DOHH2 (cell line): ENCODE measurements around the gene TRMT44.

Experiments
- H3F3A ChIP-seq: fragments of 200-600 bp; sonication (generic), shearing (Covaris generic); 2 replicates; pipeline ENCODE4 v1.6.0; 2016; ENCODE audit warnings: antibody characterized with exemption, mild to moderate bottlenecking; ENCODE audit not compliant: control insufficient read depth, insufficient read depth
- H3K27ac ChIP-seq: fragments of 200-600 bp; sonication (generic); 2 replicates; pipeline ENCODE4 v1.5.1; 2014; ENCODE audit warnings: low read depth, mild to moderate bottlenecking, low read length, moderate library complexity
- H3K27me3 ChIP-seq: fragments of 200-600 bp; sonication (generic); 2 replicates; pipeline ENCODE4 v1.6.1; 2014; ENCODE audit warnings: mild to moderate bottlenecking, low read length, mixed read lengths; ENCODE audit not compliant: control insufficient read depth
- H3K36me3 ChIP-seq: fragments of 200-600 bp; sonication (generic); 2 replicates; pipeline ENCODE4 v1.6.1; 2014; ENCODE audit warnings: mild to moderate bottlenecking, low read length, moderate library complexity, mixed read lengths; ENCODE audit not compliant: control insufficient read depth
- H3K4me1 ChIP-seq: fragments of 200-600 bp; sonication (generic); 2 replicates; pipeline ENCODE4 v1.6.1; 2014; ENCODE audit warnings: mild to moderate bottlenecking, low read length, mixed read lengths; ENCODE audit not compliant: control insufficient read depth
- H3K4me2 ChIP-seq: fragments of 200-600 bp; sonication (generic); 2 replicates; pipeline ENCODE4 v1.6.0; 2014; ENCODE audit warnings: mild to moderate bottlenecking, low read length, moderate library complexity
- H3K4me3 ChIP-seq: fragments of 200-600 bp; sonication (generic); 2 replicates; pipeline ENCODE4 v1.5.1; 2014; ENCODE audit warnings: mild to moderate bottlenecking, low read length, mixed read lengths
- H3K79me2 ChIP-seq: fragments of 200-600 bp; sonication (generic); 2 replicates; pipeline ENCODE4 v1.6.1; 2014; ENCODE audit warnings: mild to moderate bottlenecking, low read length, mixed read lengths; ENCODE audit not compliant: control insufficient read depth
- H3K9me2 ChIP-seq: fragments of 200-600 bp; sonication (generic); replicated peaks from 2 replicates; pipeline ENCODE4 v1.6.1; 2014; ENCODE audit warnings: mild to moderate bottlenecking, low read length, mixed read lengths; ENCODE audit not compliant: control insufficient read depth
- H3K9me3 ChIP-seq: fragments of 200-600 bp; sonication (generic); 2 replicates; pipeline ENCODE4 v1.6.1; 2014; ENCODE audit warnings: antibody characterized with exemption, low read length, mixed read lengths; ENCODE audit not compliant: control insufficient read depth, insufficient read depth
- H4K20me1 ChIP-seq: fragments of 200-600 bp; sonication (generic); 2 replicates; pipeline ENCODE4 v1.6.0; 2014; ENCODE audit warnings: low read depth, mild to moderate bottlenecking, antibody characterized with exemption, low read length, moderate library complexity; ENCODE audit not compliant: control insufficient read depth, insufficient read depth
- EZH2phosphoT487 ChIP-seq: fragments of 200-600 bp; sonication (generic); IDR thresholded peaks from 2 replicates; pipeline ENCODE4 v1.6.1; 2017; ENCODE audit warnings: borderline replicate concordance, mild to moderate bottlenecking, antibody characterized with exemption, low read length, moderate library complexity, mixed read lengths
- TF ChIP-seq, protein P1 (sequence below): fragments of 200-600 bp; sonication (generic); IDR thresholded peaks from one replicate; pipeline ENCODE4 v1.5.1; 2014; ENCODE audit warnings: antibody characterized with exemption, mild to moderate bottlenecking, low read depth, low read length; ENCODE audit not compliant: poor library complexity, severe bottlenecking

The TRMT44 gene

DNA sequence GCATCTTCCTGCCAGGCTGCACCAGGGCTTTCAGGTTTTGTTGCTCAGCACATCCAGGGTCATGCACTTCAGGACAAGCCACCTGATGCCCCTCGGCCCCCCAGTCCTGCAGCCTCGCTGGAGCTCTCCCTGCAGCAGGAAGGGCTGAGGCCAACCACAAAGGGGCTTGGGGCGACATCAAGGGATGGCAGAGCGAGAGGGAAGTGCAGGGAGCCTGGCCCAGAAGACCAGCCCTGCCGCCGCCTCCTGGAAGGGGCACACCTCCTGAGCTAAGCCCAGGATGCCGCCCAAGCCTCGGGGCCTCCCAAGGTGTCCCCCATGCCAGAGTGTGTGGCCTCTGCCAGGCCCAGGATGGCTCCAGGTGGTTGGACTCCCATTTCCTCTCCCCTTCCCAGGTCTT lies 37.1 kb downstream of the TRMT44 start:
- Histone ChIP-seq H3K9me2 (no peaks in the 10 kb centered on the region), H3K27ac (no peak overlapping the region), H4K20me1 (no peaks in the 10 kb centered on the region), H3F3A (no peaks in the 10 kb centered on the region), H3K27me3 (no peaks in the 10 kb centered on the region), H3K4me1 (no peaks in the 10 kb centered on the region), H3K4me2 (no peak overlapping the region), H3K36me3 (peaks cover 8% of the 10 kb centered on the region), H3K4me3 (no peak overlapping the region), H3K9me3 (no peaks in the 10 kb centered on the region), H3K79me2 (no peaks in the 10 kb centered on the region)
- no peak for TF ChIP-seq EZH2phosphoT487
- TF ChIP-seq, protein P1, sequence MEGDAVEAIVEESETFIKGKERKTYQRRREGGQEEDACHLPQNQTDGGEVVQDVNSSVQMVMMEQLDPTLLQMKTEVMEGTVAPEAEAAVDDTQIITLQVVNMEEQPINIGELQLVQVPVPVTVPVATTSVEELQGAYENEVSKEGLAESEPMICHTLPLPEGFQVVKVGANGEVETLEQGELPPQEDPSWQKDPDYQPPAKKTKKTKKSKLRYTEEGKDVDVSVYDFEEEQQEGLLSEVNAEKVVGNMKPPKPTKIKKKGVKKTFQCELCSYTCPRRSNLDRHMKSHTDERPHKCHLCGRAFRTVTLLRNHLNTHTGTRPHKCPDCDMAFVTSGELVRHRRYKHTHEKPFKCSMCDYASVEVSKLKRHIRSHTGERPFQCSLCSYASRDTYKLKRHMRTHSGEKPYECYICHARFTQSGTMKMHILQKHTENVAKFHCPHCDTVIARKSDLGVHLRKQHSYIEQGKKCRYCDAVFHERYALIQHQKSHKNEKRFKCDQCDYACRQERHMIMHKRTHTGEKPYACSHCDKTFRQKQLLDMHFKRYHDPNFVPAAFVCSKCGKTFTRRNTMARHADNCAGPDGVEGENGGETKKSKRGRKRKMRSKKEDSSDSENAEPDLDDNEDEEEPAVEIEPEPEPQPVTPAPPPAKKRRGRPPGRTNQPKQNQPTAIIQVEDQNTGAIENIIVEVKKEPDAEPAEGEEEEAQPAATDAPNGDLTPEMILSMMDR: no peak

DNA sequence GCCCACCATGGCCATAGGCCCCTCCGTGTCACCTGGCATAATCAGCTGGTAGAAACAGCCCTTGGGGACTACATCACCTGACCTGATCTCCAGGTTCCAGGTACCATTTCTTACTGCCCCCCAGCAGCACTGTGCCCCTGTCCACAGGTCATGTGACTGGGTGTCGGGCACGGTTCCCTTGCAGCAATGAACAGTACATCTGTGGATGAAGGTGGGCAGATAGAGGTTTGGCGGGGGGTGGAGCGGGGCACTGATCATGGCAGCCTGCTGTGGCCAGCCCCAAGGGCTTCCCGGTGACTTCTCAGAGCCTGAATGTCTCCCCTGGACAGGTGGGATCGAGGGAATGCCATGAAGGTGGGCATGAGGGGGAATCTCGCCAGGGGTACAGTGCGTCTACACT lies 37.8 kb downstream of the TRMT44 start:
- Histone ChIP-seq H4K20me1 (no peaks in the 10 kb centered on the region), H3K79me2 (no peaks in the 10 kb centered on the region), H3K36me3 (peaks cover 8% of the 10 kb centered on the region), H3K4me1 (no peaks in the 10 kb centered on the region), H3F3A (no peaks in the 10 kb centered on the region), H3K9me2 (no peaks in the 10 kb centered on the region), H3K27me3 (no peaks in the 10 kb centered on the region), H3K9me3 (no peaks in the 10 kb centered on the region), H3K27ac (no peak overlapping the region), H3K4me2 (no peak overlapping the region), H3K4me3 (no peak overlapping the region)
- no peak for TF ChIP-seq EZH2phosphoT487
- TF ChIP-seq, protein P1: no peak

DNA sequence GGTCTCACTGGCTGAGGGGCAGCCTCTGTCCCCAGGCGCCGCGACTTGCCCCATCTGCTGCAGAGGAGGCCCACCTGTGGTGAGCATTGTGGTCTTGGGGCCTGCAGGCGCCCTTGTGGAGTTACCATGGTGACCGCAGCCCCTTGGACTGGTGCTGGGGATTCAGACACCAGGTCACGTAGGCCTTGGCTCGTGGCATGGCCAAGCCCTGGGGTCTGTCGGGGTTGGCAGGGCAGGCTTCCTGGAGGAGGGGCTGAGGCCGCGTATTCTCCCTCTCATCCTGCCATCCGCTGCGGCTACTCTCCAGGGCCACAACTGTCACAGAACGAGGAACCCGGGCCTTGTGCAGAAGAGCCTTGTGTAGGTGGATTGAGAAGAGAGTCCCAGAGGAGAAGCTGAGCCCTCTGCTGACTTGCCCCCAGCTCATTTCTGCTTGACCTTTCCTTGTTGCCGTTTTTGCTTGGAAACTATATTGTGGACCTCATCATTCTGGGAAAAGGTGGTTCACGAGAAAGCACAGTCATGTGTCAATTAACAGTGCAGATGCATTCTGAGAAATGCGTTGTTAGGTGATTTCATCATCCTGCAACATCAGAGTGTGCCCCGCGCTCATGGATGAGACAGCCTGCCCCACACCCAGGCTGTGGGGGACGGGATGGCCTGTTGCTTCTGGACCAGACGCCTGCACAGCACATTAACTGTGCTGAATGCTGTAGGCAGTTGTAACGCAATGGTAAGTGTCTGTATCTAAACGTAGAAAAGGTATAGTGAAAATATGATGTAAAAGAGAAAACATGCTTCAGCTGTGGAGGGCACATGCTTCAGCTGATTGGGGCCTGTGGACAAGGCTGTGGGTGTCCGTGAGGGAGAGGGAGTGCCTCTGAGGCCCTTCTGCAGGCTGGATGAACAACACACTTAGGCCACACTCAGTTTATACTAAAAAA lies 38.5 kb downstream of the TRMT44 start:
- no peaks in the 10 kb centered on the region for H3K4me1 ChIP-seq
- H3F3A ChIP-seq: no peaks in the 10 kb centered on the region
- peaks cover 8% of the 10 kb centered on the region for H3K36me3 ChIP-seq
- no peak for TF ChIP-seq EZH2phosphoT487
- TF ChIP-seq, protein P1: no peak
- H3K4me3 ChIP-seq: no peak overlapping the region
- no peaks in the 10 kb centered on the region for H3K27me3 ChIP-seq
- no peaks in the 10 kb centered on the region for H3K9me3 ChIP-seq
- no peaks in the 10 kb centered on the region for H3K9me2 ChIP-seq
- H4K20me1 ChIP-seq: no peaks in the 10 kb centered on the region
- no peak overlapping the region for H3K4me2 ChIP-seq
- H3K27ac ChIP-seq: no peak overlapping the region
- no peaks in the 10 kb centered on the region for H3K79me2 ChIP-seq
